Coronary artery (tissue), 2 donors: ENCODE results near the gene BEND4.

Experiments
- DNase-seq: peaks from one replicate; pipeline ENCODE4 v3.0.0-alpha.2; 2017; ENCODE audit warnings: low spot score
- H3K27ac ChIP-seq, 2 donors: fragments of 200-600 bp; sonication (generic); one replicate each; pipeline ENCODE4 v1.5.1; 2016 to 2019
- H3K4me3 ChIP-seq: fragments of 200-600 bp; sonication (generic); 2 replicates; pipeline ENCODE4 v1.5.1; 2016; ENCODE audit warnings: mild to moderate bottlenecking, moderate library complexity
- CTCF ChIP-seq: fragments of 200-600 bp; sonication (generic); IDR thresholded peaks from one replicate; pipeline ENCODE4 v1.5.1; 2019; ENCODE audit warnings: antibody characterized with exemption

BEND4 gene

GRCh38 chr4:42136371-42136770 lies 16.1 kb downstream of the BEND4 start:
- no peak for DNase-seq
- H3K27ac ChIP-seq = no peak overlapping the region
- H3K4me3 ChIP-seq = no peak overlapping the region
- no peak for TF ChIP-seq CTCF

DNA sequence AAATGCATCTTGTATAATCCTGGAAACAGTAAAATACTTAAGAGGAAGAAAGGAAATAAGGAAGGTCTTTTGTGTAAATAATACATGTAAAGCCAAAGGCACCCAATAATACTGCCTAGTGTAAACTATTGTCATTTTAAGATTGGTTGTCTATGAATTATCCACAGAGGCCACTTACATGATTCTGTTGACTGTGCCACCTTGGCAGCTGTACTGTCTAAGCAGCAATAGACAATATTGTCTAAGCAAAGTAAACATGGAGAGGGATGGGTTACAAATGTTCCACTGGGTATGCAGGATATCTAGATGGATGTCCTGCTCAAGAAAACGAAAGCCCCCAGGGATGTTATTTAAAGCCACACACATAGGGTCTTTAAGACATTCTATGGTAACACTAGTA lies 19.4 kb downstream of the BEND4 start:
- no peak for DNase-seq
- Histone ChIP-seq H3K27ac (no peak overlapping the region), H3K4me3 (no peak overlapping the region)
- TF ChIP-seq CTCF = no peak

- DNase-seq = no peak
- Histone ChIP-seq H3K27ac (no peak overlapping the region), H3K4me3 (no peak overlapping the region)
- no peak for TF ChIP-seq CTCF
Observed at GRCh38 chr4:42132099-42132498, 20.4 kb downstream of the BEND4 start.

GRCh38 chr4:42123071-42123644 lies 29.3 kb downstream of the BEND4 start:
- no peak for TF ChIP-seq CTCF
- H3K4me3 ChIP-seq = no peak overlapping the region
- H3K27ac ChIP-seq = no peak overlapping the region
- DNase-seq = no peak

GRCh38 chr4:42122237-42122636 lies 30.2 kb downstream of the BEND4 start:
- no peak for TF ChIP-seq CTCF
- H3K27ac ChIP-seq = no peak overlapping the region
- H3K4me3 ChIP-seq = no peak overlapping the region
- no peak for DNase-seq

DNA sequence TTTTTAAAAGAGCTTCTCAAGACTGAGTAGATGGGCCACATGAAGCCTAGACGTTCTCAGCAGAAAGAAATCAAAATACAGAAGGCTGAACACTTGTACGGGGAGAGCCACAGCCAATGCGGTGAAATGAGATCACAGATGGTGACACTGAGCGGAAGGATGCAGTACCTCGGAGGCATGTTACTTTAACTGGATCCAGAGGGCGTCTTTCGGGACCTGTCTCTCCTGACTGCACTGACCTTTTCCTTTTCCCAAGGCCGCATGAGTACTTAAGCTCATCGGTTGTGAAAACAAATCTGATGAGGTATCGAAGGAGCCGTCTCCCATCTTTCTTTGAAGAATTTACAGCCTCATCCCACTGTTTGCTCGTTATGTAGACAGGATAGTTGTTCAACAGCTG lies 32.6 kb downstream of the BEND4 start:
- Histone ChIP-seq H3K4me3 (no peak overlapping the region), H3K27ac (no peak overlapping the region)
- DNase-seq = no peak
- no peak for TF ChIP-seq CTCF

GRCh38 chr4:42112846-42113245 lies 39.6 kb downstream of the BEND4 start:
- no peak for TF ChIP-seq CTCF
- DNase-seq = no peak
- Histone ChIP-seq H3K27ac (no peak overlapping the region), H3K4me3 (no peak overlapping the region)
